HUES64 (cell line): ENCODE data around the gene EFHC1.

Source experiments
- H3K27ac ChIP-seq: 2 replicates; pipeline ENCODE4 v1.7.0; 2013; ENCODE audit warnings: low read depth, low read length, inconsistent platforms
- H3K27me3 ChIP-seq: 2 replicates; pipeline ENCODE4 v1.6.1; 2013; ENCODE audit warnings: mild to moderate bottlenecking, low read length; ENCODE audit not compliant: insufficient read depth
- H3K36me3 ChIP-seq: 2 replicates; pipeline ENCODE4 v1.6.1; 2013; ENCODE audit warnings: mild to moderate bottlenecking, low read length; ENCODE audit not compliant: insufficient read depth
- H3K4me1 ChIP-seq: 2 replicates; pipeline ENCODE4 v1.6.1; 2013; ENCODE audit warnings: mild to moderate bottlenecking, low read length, moderate library complexity; ENCODE audit not compliant: insufficient read depth
- H3K4me3 ChIP-seq: 2 replicates; pipeline ENCODE4 v1.5.1; 2013; ENCODE audit warnings: mild to moderate bottlenecking, low read length, moderate library complexity
- H3K9ac ChIP-seq: 2 replicates; pipeline ENCODE4 v1.6.1; 2013; ENCODE audit warnings: mild to moderate bottlenecking, low read depth, low read length
- H3K9me3 ChIP-seq: 2 replicates; pipeline ENCODE4 v1.6.1; 2013; ENCODE audit warnings: low read depth, low read length; ENCODE audit not compliant: insufficient read depth
- WGBS: fragments of 150-250, 120-280 bp; methylation state at CpG from one replicate; pipeline ENCODE4 v1.1.7; 2013; ENCODE audit warnings: missing lambda C conversion rate; 5-methylcytosine and 5-hydroxymethylcytosine counted together

EFHC1 gene

DNA sequence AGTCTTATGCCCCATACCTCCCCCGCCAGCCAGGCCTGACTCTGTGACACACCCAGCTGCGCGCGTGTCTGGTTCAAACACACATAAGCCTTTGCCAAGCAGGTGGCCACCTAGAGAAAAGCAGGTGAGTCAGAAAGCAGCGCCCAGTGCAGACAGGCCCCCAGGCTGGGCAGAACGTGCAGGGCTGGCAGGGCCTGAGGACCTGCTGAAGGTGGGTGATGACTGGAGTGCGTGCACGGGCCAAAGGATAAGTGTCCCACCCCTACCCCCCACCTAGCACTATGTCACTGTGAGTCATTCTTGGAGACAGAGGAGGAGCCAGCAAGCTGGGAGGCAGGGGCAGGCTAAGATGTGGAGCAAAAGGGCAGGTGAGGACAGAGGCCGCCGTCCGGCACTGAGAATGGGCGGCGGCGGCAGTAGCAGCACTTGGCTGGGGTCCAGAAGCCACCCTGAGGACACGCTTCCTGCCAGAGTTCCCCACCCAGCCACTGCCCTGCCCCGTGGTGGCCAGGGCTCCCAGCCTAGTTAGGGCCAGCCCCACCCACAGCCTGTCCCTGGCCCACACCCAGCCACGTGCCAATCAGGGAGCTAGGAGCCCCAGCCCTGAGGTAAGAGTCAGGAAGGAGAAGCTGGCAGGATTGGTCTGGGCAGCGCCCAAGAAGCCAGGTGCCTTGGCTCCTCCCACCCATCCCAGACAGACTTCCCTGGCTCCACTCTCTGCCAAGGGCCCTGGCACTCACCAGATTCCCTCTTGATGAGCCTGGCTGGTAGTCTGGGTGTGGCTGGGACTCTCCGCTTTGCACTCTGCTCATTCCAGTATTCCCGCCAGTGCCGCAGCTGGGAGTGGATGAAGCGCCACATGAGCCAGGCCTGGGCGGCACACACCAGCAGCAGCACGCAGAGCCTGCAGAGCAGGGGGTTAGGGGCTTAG is 84.0 kb downstream of the EFHC1 start:
- Histone ChIP-seq H3K4me3 (no peak overlapping the region), H3K27me3 (no peaks in the 10 kb centered on the region), H3K9me3 (no peaks in the 10 kb centered on the region), H3K36me3 (peaks cover 45% of the 10 kb centered on the region), H3K4me1 (peaks cover 7% of the 10 kb centered on the region), H3K9ac (no peak overlapping the region), H3K27ac (no peak overlapping the region)
- 94% methylated on average over 22 of the region's 24 CpGs for WGBS

DNA sequence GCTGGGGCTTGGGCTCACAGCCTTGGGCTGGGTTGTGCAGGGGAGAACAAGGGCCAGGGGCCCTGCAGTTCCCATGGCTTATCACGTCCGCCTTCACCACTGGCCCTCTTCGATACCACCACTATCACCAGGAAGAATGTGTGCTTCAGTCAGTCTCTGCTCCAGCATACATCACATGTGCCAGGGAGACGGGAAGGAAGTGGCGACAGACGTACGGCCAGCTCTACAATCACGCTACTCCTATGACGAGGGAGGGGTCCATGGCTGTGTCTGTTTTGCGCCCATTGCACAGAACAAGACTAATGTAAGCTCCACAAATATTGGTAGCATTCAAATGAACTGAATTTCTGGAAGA is 84.6 kb downstream of the EFHC1 start:
- Histone ChIP-seq H3K9ac (no peak overlapping the region), H3K9me3 (no peaks in the 10 kb centered on the region), H3K4me1 (peaks cover 7% of the 10 kb centered on the region; the same call in 1 of the 2 replicates), H3K27me3 (no peaks in the 10 kb centered on the region), H3K27ac (no peak overlapping the region), H3K4me3 (no peak overlapping the region), H3K36me3 (peaks cover 52% of the 10 kb centered on the region)
- WGBS: 96% methylated on average over 10 of the region's 10 CpGs

DNA sequence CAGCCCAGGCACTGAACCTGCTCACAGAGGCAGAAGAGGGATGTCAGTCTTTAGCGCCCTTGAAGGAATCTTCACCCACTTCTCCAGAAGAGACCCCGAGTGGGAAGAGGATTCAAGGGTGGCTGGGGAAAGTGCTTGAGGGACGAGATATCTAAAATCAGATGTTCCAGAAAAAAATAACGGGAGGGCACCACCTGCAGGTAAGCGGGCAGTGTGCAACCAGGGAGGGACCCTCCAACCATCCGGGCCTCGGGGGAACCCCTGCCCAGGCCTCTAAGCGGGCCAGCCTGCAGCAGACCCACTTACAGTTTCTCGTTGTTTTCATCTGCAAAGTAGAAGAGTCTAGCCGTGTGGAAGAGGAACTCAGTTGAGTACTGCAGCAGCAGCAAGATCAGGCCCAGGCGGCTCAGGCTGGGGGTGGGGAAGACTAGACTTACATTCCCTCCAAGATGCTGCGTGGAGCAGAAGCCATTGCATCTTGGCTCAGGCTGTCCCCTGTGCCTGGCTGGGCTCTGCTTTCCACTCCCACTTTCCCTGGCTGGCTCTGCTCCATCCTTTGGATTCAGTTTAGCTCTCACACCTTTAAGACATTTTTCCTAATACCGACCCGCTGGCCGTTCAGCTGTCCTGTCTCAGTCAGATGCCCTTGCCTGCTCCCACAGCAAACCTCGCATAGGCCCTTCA is 85.7 kb downstream of the EFHC1 start:
- Histone ChIP-seq H3K27me3 (no peaks in the 10 kb centered on the region), H3K36me3 (peaks cover 53% of the 10 kb centered on the region), H3K4me3 (no peak overlapping the region), H3K4me1 (peaks cover 12% of the 10 kb centered on the region), H3K27ac (no peak overlapping the region), H3K9ac (no peak overlapping the region), H3K9me3 (no peaks in the 10 kb centered on the region)
- WGBS: 92% methylated on average over 16 of the region's 16 CpGs

DNA sequence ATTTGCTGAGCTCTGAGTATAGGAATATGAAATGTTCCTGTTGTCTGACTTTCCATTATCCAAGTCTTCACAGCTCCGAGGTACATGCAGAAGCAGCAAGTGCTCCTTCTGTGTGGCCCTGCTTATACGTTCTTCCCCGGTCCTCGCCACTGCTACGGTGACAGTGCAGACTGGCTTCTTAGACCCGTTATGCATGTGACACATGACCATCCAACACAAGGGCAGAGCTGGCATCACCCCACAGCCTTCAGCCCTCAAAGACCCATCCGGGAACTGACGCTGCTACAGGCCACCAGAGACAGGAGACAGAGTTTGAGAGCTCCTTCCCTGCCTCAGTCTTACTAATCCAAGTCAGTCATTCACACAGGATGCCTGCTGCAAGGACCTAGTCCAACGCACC is 86.3 kb downstream of the EFHC1 start:
- H3K4me3 ChIP-seq: no peak overlapping the region
- no peaks in the 10 kb centered on the region for H3K27me3 ChIP-seq
- no peaks in the 10 kb centered on the region for H3K9me3 ChIP-seq
- 89% methylated on average over 9 of the region's 9 CpGs for WGBS
- H3K4me1 ChIP-seq: peaks cover 15% of the 10 kb centered on the region
- H3K36me3 ChIP-seq: peaks cover 57% of the 10 kb centered on the region
- H3K9ac ChIP-seq: no peak overlapping the region
- H3K27ac ChIP-seq: no peak overlapping the region

DNA sequence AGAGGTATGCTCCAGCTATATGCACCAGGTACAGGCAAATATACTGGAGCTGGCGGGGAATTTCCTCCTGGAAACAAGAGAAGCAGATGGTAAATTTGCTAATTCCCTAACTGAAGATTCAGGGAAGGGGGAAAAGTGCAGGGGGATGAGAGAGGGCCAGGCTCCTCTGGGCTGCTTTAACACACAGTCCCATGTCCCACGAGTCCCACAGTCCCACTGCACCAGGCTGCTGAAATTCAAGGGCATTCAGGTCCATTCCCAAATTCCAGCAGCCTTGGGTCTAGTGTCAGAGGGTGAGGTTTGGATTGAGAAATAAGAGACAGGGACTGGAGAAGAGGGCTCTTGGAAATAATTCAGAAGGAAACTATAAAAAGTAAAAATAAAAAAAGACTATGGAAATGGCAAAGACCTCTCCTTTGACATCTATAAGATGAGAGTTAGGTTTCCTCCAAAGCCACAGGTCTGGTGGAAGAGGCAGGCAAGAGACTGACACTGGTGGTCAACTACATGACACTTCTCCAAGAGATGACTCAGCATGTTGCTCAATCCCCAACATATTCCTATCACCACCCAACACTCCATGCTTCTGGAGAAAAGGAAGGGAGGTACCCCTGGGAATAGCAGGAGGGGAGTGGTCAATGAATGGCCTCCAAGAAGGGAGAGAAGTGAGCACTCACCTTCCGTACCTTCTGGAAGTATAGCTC is 87.6 kb downstream of the EFHC1 start:
- Histone ChIP-seq H3K36me3 (peaks cover 52% of the 10 kb centered on the region), H3K27me3 (no peaks in the 10 kb centered on the region), H3K9me3 (no peaks in the 10 kb centered on the region), H3K4me3 (no peak overlapping the region), H3K27ac (no peak overlapping the region), H3K9ac (no peak overlapping the region), H3K4me1 (peaks cover 24% of the 10 kb centered on the region)
- 98% methylated on average over 3 of the region's 3 CpGs for WGBS

DNA sequence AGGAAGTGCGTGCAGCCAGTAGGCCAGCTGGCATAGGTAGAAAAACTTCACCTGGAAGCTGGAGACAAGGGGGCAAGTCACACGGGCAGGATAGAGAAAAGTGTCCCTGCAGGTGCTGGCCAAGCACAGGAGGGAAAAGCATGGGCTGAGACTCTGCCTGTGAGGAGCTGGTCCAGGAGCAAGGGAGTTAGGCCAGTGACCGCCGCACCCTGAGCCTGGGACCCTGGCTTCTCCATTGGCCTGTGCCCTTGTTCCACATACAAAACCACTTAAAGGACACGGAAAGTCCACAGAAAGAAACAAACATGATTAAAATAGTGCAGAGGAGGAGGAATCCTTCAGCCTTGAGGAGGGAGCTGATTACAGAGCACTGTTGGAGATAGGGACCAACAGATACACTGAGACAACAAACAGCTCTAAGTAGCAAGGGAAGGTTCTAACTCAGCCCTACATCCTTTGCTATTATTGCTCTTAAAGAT is 88.2 kb downstream of the EFHC1 start:
- Histone ChIP-seq H3K9ac (no peak overlapping the region), H3K36me3 (peaks cover 52% of the 10 kb centered on the region), H3K4me3 (no peak overlapping the region), H3K27me3 (no peaks in the 10 kb centered on the region), H3K9me3 (no peaks in the 10 kb centered on the region), H3K27ac (no peak overlapping the region), H3K4me1 (peaks cover 25% of the 10 kb centered on the region)
- WGBS: 98% methylated on average over 5 of the region's 5 CpGs

DNA sequence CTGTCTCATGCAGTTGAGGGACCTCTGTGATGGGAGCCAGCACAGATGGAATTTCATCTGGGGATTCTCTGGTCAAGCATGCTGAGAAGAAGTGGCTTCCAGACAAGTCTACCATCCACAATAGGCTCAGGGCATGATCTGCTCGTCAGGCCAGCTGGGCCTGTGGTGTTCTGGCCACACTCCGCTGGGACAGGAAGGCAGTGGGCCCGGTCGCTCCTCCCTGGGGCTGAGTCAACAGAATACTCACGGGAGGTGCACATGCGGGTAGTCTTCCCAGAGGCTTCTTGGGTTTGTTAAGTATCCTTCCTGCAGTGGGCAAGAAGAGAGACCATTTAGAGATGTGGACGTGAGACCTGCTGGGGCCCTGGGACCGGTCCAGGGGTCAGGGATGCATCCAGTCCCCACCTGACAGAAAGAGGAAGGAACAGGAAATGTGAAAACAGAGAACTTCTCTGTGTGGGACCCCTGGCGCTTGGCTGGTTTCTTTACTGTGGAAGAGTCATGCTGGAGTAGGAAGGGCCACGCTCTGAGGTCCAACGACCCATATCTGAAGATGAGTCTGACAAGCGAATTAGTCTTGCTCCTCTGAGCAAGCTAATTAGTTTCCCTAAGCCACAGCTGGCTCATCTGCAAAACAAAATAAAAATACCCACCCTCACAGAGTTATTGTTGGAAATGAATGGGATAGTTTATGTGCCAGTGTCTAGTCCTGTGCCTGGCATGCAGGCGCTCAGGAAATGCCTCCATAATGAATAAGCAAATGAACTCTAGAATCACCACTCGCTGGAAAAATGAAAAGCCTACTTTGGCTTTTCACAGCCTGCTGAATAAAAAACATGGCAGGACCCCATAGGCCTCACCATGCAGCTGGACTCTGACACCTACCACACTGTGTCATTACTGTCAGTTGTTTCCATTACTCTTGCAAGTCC is 89.4 kb downstream of the EFHC1 start:
- Histone ChIP-seq H3K36me3 (peaks cover 59% of the 10 kb centered on the region), H3K27me3 (no peaks in the 10 kb centered on the region), H3K9ac (no peak overlapping the region), H3K4me1 (peaks cover 20% of the 10 kb centered on the region), H3K27ac (peak overlapping the region; percentile 16; the same call in 1 of the 2 replicates), H3K9me3 (no peaks in the 10 kb centered on the region), H3K4me3 (no peak overlapping the region)
- WGBS: 90% methylated on average over 14 of the region's 14 CpGs

DNA sequence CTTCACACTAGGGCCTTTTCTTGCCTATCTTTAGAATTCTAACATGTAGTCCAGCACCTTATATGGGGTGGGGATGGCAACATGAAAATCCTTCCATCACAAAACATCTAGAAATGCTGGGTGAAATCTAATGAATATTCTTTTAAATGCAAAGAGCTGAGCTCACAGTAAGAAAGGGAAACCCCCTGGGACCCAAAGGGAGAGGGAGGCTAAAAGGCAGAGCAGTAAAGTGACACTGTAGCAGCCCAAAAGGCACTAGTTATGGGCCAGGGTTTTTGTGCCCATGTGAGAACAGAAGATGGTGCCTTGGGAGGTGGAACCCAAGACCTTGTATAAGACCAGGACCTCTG is 90.0 kb downstream of the EFHC1 start:
- H3K4me1 ChIP-seq: peaks cover 26% of the 10 kb centered on the region
- H3K4me3 ChIP-seq: no peak overlapping the region
- peaks cover 60% of the 10 kb centered on the region for H3K36me3 ChIP-seq
- no peaks in the 10 kb centered on the region for H3K9me3 ChIP-seq
- H3K27ac ChIP-seq: peak overlapping the region; percentile 16; the same call in 1 of the 2 replicates
- H3K9ac ChIP-seq: no peak overlapping the region
- H3K27me3 ChIP-seq: no peaks in the 10 kb centered on the region

DNA sequence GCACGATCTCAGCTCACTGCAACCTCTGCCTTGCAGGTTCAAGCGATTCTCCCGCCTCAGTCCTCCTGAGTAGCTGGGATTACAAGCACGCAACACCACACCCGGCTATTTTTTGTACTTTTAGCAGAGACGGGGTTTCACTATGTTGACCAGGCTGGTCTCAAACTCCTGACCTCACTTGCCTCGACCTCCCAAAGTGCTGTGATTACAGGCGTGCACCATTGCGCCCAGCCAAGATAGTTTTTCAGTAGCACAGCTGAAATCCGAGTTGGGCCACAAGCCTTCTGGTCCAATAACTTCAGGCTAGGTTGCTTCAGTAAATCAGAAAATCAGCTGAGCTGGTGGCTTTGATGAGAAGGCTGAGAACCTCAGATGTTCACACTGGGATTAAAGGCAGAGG is 91.0 kb downstream of the EFHC1 start:
- H3K9ac ChIP-seq: no peak overlapping the region
- H3K27ac ChIP-seq: no peak overlapping the region
- 96% methylated on average over 10 of the region's 10 CpGs for WGBS
- H3K4me1 ChIP-seq: peaks cover 32% of the 10 kb centered on the region
- H3K9me3 ChIP-seq: no peaks in the 10 kb centered on the region
- H3K4me3 ChIP-seq: no peak overlapping the region
- H3K27me3 ChIP-seq: no peaks in the 10 kb centered on the region
- H3K36me3 ChIP-seq: peaks cover 63% of the 10 kb centered on the region

DNA sequence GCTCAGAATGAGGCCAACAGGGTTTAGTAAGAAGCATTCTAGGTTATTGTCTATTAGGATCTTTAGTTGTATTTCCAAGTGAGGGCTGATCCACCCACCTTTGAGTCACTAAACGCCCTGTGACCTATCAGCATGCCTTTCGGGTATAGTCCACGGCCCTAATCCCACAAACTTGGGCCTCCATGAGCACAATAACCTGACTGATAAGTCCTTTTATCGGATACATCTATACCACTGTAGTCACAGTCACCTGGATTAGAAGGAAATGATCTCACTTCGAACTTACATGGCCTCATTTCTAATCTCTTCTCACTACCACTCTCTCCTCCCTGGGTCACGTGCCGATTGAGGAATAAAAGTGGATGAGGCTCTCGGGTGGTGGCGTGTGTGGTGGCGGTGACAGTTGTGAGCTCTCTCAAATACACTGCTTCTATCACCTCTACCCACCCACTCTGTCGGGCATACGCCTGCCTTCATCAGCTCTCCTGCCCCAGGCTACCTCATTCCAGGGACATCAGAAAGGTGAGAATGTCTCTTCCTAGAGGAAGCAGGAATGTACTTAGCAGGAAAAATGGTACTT is 91.5 kb downstream of the EFHC1 start:
- Histone ChIP-seq H3K36me3 (peaks cover 63% of the 10 kb centered on the region), H3K27ac (no peak overlapping the region), H3K9ac (peak overlapping the region; percentile 10; the same call in 1 of the 2 replicates), H3K9me3 (no peaks in the 10 kb centered on the region), H3K4me3 (no peak overlapping the region), H3K4me1 (peaks cover 32% of the 10 kb centered on the region), H3K27me3 (no peaks in the 10 kb centered on the region)
- WGBS: 94% methylated on average over 12 of the region's 12 CpGs
